Cardiac muscle cell (in vitro differentiated cells and primary cell): ENCODE results near the gene ADAMTS20. TPM values are rescaled to one million over a fixed set of nuclear protein-coding genes. Genes with fewer than 3 reads are reported as not detected.

ENCODE experiments used
- DNase-seq, 2 donors: peaks; one replicate each; pipeline versions ENCODE4 v3.0.0 to v3.0.0-alpha.2; 2010 to 2017; ENCODE audit warnings: low read depth in 1 of 2, low spot score in 1 of 2
- H3K27ac ChIP-seq: fragments of 200-600 bp; sonication (generic); 2 replicates; pipeline ENCODE4 v1.5.1; 2016
- H3K27me3 ChIP-seq: fragments of 200-600 bp; sonication (generic); 2 replicates; pipeline ENCODE4 v1.6.0; 2016; ENCODE audit warnings: control low read depth
- H3K36me3 ChIP-seq: fragments of 200-600 bp; sonication (generic); 2 replicates; pipeline ENCODE4 v1.5.1; 2016; ENCODE audit warnings: control low read depth
- H3K4me1 ChIP-seq: fragments of 200-600 bp; sonication (generic); 2 replicates; pipeline ENCODE4 v1.8.1; 2017; ENCODE audit warnings: low read depth, mild to moderate bottlenecking, mixed run types
- H3K4me3 ChIP-seq: fragments of 200-600 bp; sonication (generic); 2 replicates; pipeline ENCODE4 v1.5.1; 2016; ENCODE audit warnings: mild to moderate bottlenecking
- H3K9me3 ChIP-seq: fragments of 200-600 bp; sonication (generic); 2 replicates; pipeline ENCODE4 v1.5.1; 2017; ENCODE audit warnings: low read depth, mild to moderate bottlenecking, control low read depth
- CTCF ChIP-seq: IDR thresholded peaks from 2 replicates; pipeline ENCODE4 v1.5.1; 2012; ENCODE audit warnings: low read depth, mild to moderate bottlenecking, low read length
- polyA plus RNA-seq: library from polyadenylated mRNA; unstranded; fragments of >200 nt; fragmentation: Nextera tagmentation; extraction: Ambion mirVana; gene quantifications from 2 replicates; pipeline ENCODE4 v1.2.1, GENCODE V29; 2016
- total RNA-seq: library from RNA; depleted of rRNA; stranded (reverse); fragments of >200 nt; gene quantifications from 2 replicates; pipeline ENCODE4 v1.2.3, GENCODE V29; 2016

The ADAMTS20 gene
- 0.33 and 0.60 TPM in 2 replicates for total RNA-seq
- polyA plus RNA-seq = 0.12 and 0.13 TPM in 2 replicates

- DNase-seq = peak; percentile 4 to 71
- Histone ChIP-seq H3K36me3 (no peaks in the 10 kb centered on the region), H3K4me1 (no peaks in the 10 kb centered on the region), H3K4me3 (peak within 1 kb of the TSS; percentile 36), H3K27me3 (peaks cover 38% of the 10 kb centered on the region), H3K9me3 (no peaks in the 10 kb centered on the region), H3K27ac (no peak within 1 kb of the TSS)
- TF ChIP-seq CTCF = no peak
Measured at GRCh38 chr12:43551971-43552559, at the start of gene ADAMTS20. ADAMTS20 (minus strand) TSS chr12:43552203; CDS start chr12:43551921, 282 bp downstream.

- H3K4me3 ChIP-seq = no peak overlapping the region
- H3K36me3 ChIP-seq = no peaks in the 10 kb centered on the region
- H3K9me3 ChIP-seq = no peaks in the 10 kb centered on the region
- H3K27ac ChIP-seq = no peak overlapping the region
- no peaks in the 10 kb centered on the region for H3K27me3 ChIP-seq
- TF ChIP-seq CTCF = no peak
- no peak for DNase-seq
- H3K4me1 ChIP-seq = peaks cover 3% of the 10 kb centered on the region
Measured at GRCh38 chr12:43599708-43600107, 47.7 kb upstream of the ADAMTS20 start.

GRCh38 chr12:43599066-43599465, 47.1 kb upstream of the ADAMTS20 start:
- no peak for TF ChIP-seq CTCF
- Histone ChIP-seq H3K27me3 (no peaks in the 10 kb centered on the region), H3K9me3 (no peaks in the 10 kb centered on the region), H3K4me1 (peaks cover 3% of the 10 kb centered on the region), H3K4me3 (no peak overlapping the region), H3K27ac (no peak overlapping the region), H3K36me3 (no peaks in the 10 kb centered on the region)
- no peak for DNase-seq

GRCh38 chr12:43590307-43590706, 38.3 kb upstream of the ADAMTS20 start:
- DNase-seq = no peak
- Histone ChIP-seq H3K9me3 (no peaks in the 10 kb centered on the region), H3K4me1 (no peaks in the 10 kb centered on the region), H3K27me3 (no peaks in the 10 kb centered on the region), H3K36me3 (no peaks in the 10 kb centered on the region), H3K4me3 (no peak overlapping the region), H3K27ac (no peak overlapping the region)
- TF ChIP-seq CTCF = no peak

- H3K27ac ChIP-seq = no peak overlapping the region
- DNase-seq = no peak
- no peaks in the 10 kb centered on the region for H3K27me3 ChIP-seq
- H3K4me3 ChIP-seq = no peak overlapping the region
- H3K9me3 ChIP-seq = no peaks in the 10 kb centered on the region
- TF ChIP-seq CTCF = no peak
- no peaks in the 10 kb centered on the region for H3K36me3 ChIP-seq
- no peaks in the 10 kb centered on the region for H3K4me1 ChIP-seq
Measured at GRCh38 chr12:43586646-43587245, 34.7 kb upstream of the ADAMTS20 start.
